NCI-H69 (cell line): ENCODE measurements around the gene DLGAP1.
A peak's percentile ranks its signal among the peaks of the same experiment; 100 is the strongest.

Experiments
- DNase-seq: peaks from one replicate; lab custom pipeline; 2025; lab: John Stamatoyannopoulos, UW

Gene DLGAP1

DNA sequence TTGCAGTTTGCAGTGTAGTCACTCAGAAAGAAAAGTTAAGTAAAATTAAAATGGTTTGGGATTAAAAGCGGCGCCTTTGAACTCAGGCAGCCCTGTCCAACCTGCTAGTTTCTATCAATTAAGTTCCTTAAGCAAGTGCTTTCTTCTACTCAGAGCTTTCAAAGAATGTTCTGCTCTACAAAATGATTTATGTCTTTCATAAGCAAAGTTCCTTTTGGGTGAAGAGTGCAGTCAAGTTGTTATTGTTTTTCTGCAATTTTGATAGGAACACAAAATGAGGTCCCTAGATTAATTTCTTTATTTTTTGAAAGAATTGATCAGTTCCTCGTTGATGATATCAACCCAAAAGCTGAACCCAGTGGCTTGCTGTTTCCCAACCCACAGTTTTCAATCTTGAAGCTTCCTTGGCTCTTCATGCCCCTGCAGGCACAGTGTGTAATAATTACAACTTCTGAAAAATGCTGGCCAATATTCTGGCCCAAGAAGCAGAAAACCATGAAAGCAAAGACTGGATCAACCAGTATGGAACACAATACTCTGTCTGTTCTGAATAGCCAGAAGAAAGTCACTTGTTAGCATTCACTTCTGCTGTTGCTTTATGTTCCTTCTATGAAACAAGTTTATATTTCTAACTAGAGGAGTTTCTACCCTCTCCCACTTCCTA is 916.0 kb downstream of the DLGAP1 start:
- no peak for DNase-seq

DNA sequence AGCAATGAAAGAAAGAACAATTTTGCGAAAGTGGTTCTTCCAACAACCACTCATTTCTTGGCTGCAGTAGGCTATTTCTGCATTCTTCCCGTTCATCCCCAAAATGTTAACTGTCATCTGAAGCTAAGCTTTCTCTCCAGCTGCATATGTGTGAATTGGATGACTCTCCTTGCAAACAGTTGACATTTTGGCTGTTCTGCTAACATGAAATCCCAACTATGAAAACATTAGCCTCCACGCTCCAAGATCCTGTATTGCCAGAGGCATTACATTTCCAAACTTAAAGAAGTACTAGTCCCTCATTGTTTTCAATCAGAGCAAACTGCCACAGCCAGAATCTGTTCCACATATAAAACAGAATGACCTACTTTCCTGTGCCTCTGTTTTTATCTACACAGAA is 916.7 kb downstream of the DLGAP1 start:
- DNase-seq, result no peak

DNA sequence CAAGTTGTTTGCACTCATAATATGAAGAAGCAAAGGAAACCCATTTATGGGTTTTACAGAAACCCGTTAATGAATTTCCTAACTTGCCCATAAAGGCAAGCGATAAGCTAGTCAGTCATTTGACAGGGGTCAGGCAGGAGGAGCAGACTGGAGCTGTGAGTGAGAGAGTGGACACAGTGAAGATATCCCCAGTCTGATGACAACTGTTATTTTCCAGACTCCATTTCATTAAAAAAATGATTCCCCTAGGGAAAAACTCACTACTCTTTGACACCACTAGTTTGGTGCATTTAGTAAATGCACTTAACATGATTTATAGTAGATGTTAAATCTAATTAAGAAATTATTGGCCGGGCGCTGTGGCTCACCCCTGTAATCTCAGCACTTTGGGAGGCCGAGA is 924.3 kb downstream of the DLGAP1 start:
- DNase-seq, result peak; percentile 71

DNA sequence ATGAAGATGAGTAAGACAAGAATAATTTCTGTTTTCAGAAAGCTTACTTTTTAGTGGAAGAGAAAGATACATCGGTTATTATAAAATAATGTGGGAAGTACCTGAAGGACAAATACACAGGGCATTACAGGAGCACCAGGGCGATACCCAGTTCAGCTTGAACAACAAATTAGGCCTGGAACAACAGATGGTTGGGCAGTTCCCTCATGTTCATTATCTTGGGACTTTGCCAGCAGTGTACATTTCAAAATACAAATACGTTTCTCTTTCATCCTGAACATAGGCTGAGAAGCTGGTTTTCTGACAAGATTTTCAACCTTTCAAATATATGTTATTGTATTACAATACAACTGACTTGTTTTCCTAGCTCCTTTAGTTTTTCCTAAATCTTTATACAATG is 925.5 kb downstream of the DLGAP1 start:
- DNase-seq, result peak; percentile 99

DNA sequence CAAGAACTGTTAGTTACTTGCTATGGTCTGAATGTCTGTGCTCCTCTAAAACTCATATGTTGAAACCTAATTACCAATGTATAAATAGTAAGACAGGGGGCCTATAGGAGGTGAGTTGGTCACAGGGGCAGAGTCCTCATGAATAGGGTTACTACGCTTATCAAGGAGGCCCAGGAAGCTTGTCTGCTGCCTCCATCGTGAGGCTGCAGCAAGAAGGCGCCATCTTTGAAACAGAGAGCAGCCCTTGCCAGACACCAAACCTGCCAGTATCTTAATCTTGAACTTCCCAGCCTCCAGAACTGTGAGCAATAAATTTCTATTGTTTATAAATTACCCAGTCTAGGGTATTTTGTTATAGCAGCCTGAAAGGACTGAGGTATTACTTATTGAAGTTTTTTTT is 926.0 kb downstream of the DLGAP1 start:
- peak; percentile 50 for DNase-seq

DNA sequence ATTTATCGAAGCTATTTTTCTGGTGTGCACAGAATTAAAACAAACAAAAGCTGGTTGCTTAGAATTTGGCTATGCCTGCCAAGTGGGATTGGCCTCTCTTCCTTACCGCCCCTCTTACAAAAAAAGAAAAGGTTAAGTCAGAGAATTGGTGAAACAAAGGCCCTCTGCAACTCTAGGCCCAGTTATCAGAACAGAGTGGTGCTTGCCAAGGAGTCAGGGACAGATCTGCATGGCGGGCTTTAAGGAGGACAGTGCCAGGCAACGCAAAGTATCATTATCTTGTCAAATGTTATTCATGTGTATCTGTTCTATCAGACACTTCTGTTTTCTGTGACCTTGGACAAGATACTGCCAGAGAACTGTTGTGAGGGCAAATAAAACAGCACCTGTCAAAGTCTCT is 926.9 kb downstream of the DLGAP1 start:
- DNase-seq, result peak; percentile 69

DNA sequence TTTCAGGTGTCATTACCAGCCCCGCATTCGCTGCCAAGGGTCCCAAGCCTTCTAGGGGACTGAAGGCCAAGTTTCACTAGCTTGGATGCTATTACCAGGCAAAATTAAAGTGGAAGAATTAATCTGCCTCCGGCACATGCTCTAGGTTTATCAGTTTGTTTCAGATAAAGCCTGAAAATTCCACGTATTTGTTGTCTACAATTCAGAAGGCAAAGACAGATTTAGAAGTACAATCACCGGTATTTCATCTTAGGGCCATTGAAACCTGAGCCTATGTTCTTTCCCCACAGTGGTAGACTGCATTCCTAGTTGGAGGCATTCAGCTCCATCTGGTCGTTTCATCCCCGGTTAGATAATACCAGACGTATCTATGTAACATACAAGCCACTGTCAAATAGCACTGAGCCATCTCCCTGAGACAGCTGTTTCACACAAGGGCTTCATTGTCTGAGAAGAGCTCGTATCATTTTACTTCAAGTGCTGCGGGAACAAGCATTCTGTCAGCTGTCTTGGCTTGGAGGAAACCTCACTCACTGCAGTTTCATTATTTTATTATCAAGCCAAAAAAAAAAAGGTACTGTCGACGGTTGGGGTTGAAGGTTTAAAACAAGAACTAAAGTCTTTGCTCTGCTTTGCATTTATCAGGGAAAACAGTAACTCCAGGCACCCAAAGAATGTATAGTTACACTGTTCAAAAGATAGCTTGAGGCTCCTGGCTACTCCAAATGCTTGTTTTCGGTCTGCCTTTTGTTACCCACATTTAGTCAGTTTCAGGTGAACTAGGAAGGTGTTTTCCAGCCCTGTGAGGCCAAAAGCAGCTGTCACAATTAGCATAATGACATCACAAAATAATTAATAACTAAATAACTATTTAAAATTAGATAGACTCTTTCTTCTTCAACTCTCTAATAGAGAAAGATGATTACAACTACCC is 928.4 kb downstream of the DLGAP1 start:
- peak; percentile 98 for DNase-seq

DNA sequence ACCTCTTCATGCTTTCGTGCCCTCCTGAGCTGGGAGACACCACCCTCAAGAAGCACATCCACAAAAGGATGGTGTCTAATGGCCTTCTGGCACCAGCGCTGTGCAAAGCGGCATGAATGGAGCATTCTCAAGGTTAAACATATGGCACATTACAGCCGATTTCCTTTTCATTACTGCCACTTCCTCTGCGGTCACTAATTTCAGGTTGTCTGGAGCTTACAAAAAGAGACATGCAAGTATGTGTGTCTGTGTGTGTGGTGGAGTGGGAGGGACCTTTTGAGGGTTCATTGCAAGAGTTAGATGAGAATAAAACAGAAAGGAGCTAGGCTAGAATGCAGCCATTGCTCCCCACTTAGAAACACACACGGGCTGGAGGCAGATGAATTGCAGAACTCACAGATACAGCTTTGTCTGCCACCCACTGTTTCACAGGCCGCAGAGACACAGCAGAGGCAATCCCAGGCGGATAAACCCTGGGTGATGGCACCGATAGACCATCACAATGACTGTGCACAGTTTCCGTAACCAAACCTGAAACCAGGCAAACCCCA is 929.2 kb downstream of the DLGAP1 start:
- peak; percentile 99 for DNase-seq

DNA sequence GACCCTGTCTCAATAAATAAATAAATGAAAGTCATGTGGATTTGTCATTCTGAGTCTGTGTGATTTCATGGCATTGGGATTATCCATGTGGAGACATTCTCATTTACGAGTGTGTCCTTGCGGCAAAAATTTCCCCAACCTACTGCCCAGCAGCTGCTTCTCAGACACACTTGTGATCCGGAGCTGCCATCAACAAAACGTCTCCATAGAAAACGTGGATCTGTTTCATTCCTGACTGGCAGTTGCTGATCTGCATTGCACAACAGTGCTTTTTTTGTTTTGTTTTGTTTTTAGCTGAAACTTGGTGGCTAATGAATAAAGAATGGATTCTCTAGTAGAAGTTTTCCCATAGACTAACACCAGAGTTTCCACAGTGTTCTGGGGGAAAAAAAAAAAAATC is 930.4 kb downstream of the DLGAP1 start:
- DNase-seq, result no peak

DNA sequence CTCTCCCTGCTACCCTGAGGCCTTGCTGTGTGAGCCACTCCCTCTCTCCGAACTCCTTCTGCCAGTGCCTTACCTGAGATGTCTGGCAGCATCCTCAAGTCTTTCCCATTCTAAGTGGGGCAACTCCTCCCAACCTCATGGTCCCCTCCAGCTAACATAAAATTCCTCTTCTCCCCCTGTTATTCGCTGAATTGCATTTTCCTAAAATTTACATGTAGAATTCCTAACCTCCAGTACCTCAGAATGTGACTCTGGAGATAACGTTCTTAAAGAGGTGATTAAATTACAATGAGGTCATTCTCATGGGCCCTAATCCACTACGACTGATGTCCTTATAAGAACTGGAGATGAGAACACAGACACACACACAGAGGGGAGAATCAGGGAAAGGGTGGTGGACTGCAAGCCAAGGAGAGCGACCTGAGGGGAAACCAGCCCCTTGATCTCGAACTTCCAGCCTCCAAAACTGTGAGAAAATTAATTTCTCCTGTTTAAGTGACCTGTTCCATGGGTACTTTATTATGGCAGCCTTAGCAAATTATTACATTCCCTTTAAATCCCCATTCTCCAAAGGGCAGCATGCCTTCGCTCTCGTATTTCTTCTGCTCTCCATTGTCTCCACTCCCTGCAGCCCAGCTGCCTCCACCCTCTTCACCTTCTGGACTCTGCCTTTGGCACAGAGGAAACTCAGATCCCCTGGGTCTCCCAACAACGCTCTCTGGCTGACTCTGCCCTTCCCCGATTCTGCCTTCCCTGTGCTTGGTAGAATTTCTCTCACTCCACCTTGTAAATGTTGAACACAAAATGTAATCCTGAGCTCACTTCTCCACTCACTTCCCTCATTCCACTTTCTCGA is 934.6 kb downstream of the DLGAP1 start:
- DNase-seq, result peak; percentile 66

DNA sequence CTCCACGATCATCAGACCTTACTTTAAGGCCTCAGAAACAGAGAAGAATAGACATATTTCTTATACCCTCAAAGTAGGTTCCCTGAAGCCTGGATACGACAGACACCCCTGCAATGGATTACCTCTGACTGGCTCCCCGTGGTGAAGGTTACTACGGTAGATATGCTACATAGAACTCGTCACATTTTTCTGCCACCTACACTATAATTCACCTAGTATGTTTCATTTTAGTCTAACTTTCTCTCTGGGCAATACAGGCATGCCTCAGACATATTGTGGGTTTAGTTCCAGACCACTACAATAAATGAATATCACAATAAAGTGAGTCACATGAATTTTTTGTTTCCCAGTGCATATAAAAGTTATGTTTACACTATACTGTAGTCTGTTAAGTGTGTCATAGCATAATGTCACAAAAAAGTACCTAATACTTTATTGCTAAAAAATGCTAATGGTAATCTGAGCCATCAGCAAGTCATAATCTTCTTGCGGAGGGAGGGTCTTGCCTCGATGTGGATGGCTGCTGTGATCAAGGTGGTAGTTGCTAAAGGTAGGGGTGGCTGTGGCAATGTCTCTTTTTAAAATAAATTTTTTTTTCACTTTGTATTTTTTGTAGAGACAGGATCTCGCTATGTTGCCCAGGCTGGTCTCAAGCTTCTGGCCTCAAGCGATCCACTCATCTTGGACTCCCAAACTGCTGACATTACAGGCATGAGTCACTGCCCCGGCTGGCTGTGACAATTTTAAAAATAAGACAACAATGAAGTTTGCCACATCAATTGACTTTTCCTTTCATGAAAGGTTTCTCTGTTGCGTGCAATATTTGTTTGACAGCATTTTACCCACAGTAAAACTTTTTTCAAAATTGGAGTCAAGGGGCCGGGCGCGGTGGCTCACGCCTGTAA is 940.5 kb downstream of the DLGAP1 start:
- no peak for DNase-seq

DNA sequence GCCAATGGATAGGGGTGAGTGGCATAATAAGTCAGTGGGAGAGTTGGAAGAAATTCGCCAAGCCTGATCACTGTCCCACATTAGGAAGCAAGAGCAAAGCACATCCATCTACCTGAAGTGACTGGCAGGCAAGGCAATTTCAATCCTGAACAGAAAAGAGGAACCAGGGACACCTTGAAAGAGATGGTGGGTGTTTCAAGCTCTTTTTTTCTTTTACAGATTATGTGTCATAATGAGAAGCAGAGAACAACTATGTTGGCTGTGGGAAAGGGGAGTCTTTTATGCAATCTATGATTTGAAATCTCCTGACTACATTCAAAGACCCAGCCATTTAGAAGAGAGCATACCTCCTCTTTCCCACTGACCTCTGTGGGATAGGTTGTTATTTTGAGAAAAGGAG is 941.6 kb downstream of the DLGAP1 start:
- DNase-seq, result no peak

DNA sequence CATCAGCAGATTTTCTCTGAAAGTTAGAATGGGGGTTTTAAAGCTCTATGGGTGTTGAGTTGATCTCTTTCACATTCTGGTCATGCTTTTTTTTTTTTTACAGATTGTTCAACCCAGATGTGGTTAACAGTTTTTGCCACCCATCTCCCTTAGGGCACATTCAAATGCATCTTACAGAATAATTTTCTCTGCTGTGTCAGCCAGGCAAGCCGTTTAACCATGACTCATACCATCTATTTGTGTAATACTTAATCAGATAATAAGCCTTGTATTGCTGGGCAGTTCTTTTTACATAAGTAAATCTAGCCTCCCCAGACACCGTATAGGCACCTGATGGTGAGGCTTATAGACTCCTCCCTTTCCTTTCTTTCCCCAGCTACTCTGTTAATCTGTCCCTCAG is 943.1 kb downstream of the DLGAP1 start:
- peak; percentile 91 for DNase-seq

DNA sequence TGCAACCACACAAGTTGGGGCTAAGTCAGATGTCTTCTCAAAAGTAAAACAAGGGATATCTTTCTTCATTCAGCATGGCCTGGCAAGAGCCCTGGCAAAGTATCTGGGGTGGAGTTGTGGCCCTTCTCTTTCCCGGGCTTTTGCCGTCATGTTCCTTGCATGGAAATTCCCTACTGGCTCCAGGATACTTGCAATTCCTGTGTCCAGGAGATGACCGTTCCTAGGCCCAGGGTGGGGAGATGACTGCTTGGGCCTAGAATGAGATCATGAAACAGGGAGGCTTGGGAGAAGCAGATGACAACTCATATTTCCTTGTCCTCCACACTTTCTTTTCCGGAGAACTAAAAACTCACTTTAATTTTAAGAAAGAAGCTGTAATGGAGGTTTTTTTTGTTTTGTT is 944.2 kb downstream of the DLGAP1 start:
- no peak for DNase-seq

DNA sequence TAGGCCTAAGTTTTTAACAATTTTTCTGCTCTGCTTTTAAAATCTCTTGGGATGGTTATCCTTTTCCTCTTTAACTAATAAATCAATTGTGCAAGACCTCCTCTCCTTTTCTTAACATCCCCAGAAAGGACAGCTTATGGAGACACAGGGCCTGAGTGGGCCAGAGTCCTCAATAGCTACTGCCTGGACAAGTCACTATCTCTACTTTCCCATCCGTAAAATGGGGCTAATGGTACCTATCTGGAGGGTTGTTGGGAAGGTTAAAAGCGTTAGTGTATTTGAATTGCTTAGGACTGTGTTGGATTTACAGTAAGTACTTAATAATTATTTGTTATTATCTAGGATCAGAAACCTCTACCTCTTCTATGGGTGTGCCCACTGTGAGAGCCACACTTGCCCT is 945.1 kb downstream of the DLGAP1 start:
- no peak for DNase-seq

DNA sequence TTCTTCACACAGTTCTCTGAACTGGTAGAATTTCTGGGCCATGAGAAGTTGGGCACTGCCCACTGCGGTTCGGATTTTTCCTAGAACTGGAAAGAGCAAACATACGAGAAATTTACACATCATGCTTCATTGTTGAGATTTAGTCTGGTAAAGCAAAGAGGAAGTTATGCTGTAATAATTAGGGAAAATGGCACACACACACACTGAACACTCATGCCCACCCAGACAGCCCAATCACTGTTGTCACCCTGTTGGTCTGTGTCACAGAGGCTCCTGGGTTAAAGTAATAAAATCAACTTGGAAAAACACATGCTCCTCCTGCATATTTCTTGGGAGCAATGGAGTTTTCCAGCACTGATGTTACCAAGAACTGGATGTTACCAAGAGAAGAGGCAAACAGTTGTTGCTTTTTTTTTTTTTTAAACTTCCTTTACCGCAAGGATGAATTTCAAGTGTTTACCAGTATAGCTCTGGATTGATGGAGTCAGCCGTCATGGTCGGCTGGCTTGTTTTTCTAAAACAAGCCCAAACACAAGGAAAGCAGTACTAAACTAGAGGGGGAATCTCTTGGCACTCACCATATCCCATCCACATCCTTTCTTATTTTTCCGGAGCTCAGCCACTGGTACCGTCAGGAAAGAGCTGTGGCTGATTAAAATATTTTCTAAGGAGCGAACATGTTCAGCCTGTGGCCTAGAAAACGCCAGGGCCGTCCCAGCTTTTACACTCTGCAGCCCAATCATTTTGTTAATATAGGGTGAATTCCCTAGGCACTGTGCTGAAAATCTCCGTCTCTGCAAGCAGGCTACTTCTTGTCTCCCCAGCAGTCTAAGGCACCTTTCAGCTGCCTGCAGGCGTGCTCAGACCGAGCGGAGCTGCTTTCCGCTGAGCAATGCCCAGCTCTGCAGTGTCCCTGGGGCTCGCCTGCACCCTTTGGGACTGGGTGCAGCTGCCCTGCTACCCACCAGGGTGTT is 946.2 kb downstream of the DLGAP1 start:
- DNase-seq, result no peak

DNA sequence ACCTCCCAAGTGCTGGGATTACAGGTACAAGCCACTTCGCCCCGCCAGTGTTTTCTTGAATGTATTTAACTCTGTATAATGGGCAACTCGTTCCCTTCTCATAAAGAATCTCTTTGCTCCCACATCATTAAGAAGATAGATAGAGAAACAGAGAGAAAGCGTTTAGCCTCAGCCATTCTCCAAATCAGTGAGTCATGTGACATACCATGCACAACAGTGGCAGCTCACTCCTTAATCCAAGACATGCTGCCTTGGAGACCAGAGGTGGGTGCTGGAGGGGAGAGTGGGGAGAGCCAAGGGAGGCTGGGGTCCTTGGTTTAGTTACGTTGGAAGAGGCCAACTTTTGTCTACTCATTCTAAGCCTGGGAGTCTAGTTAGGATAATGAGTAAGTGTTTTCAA is 950.5 kb downstream of the DLGAP1 start:
- no peak for DNase-seq

DNA sequence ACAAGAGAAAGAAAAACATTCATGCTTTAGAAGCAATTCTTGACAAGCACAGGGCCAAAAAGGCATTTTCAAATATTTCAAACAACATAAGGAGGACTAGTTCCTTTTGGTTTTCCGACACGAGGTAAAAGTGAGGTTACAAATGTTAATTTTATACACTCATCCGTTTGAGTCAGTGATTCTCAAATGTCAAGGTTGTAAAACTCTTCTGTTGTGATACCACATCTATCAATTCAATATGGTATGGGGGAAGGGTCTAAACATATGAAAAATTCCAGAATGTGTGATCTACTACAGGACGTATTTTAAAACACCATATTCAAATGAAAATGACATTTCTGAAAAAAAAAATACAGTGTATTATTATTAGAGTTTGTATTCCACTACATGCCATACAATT is 952.5 kb downstream of the DLGAP1 start:
- no peak for DNase-seq

DNA sequence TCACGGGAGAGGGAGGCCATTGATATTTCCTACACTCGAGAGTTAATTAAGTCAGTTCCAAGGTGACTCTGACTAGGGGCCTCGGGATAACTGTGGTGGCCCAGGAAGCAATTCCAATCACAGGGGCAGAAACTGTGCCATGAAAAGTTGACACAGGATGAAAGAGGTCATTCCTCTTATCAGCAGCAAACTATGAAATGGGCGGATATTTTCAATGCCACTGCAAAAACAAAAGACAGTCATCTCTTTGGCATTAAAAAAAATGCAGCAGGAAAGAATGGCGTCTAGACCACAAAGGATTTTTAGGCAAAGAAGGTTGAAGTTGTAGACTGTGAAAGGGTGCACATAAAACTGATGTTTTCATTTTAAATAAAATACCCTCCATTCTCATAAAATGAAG is 955.1 kb downstream of the DLGAP1 start:
- DNase-seq, result no peak

DNA sequence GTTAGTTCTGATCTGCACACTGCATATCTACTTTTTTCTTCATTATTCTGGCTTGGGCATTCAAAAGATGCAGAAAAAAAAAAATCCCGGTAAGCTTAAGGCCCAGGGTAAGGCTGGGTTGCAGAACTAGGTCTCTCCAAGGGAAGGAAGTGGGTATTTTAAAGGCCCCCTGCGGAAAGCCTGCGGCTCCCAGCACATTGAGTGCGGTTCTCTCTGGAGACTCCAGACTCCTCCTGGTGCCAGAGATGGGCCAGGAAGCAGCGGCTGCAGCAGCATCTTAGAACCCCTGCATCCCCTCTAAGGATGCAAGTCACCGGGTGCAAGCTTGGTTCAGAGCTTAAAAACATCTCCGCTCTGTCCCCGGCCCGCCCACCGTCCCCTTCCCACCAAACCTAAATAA is 955.6 kb downstream of the DLGAP1 start:
- DNase-seq, result peak; percentile 83
